PC-9 (cell line): ENCODE measurements around the gene ABCA1. TPM values are rescaled to one million over a fixed set of nuclear protein-coding genes. Genes with fewer than 3 reads are reported as not detected.

ENCODE experiments used
- BruUV-seq: library from RNA; stranded (reverse); fragments of 400-500 nt; replicated peaks from 2 replicates; lab custom pipeline; 2021; lab: Mats Ljungman, UMichigan
- CTCF ChIA-PET: fragments of 300-600 bp; sonication (Branson Sonifier 250); formaldehyde crosslinking; loops from one replicate; lab custom pipeline; 2022; ENCODE audit warnings: antibody characterized with exemption; lab: Charles Lee
- POLR2A ChIA-PET: fragments of 300-600 bp; sonication (Branson Sonifier 250); formaldehyde crosslinking; loops from one replicate; lab custom pipeline; 2022; ENCODE audit warnings: antibody characterized with exemption; ENCODE audit not compliant: unreplicated experiment; lab: Charles Lee
- DNase-seq, 2 experiments: peaks; one replicate each; pipeline versions ENCODE4 v3.0.0 to v3.0.0-alpha.2; 2015 to 2022; ENCODE audit warnings: mixed read lengths in 1 of 2
- H2AFZ ChIP-seq: fragments of 200-600 bp; sonication (generic); 2 replicates; pipeline ENCODE4 v1.8.1; 2017; ENCODE audit warnings: antibody characterized with exemption
- H3F3A ChIP-seq: fragments of 200-600 bp; sonication (generic); 2 replicates; pipeline ENCODE4 v1.8.1; 2017; ENCODE audit warnings: antibody characterized with exemption, mild to moderate bottlenecking, low read depth; ENCODE audit not compliant: insufficient read depth
- H3K27ac ChIP-seq: fragments of 200-600 bp; sonication (generic); 2 replicates; pipeline ENCODE4 v1.6.1; 2016; ENCODE audit warnings: mixed run types
- H3K27me3 ChIP-seq: fragments of 200-600 bp; sonication (generic); 2 replicates; pipeline ENCODE4 v1.6.1; 2016; ENCODE audit warnings: low read depth, mixed run types; ENCODE audit not compliant: insufficient read depth
- H3K36me3 ChIP-seq: fragments of 200-600 bp; sonication (generic); 2 replicates; pipeline ENCODE4 v1.6.1; 2016; ENCODE audit warnings: low read depth, mixed run types
- H3K4me1 ChIP-seq: fragments of 200-600 bp; sonication (generic); replicated peaks from 2 replicates; pipeline ENCODE4 v1.6.1; 2016; ENCODE audit warnings: mixed run types; ENCODE audit not compliant: insufficient read depth
- H3K4me2 ChIP-seq: fragments of 200-600 bp; sonication (generic); 2 replicates; pipeline ENCODE4 v1.6.1; 2017; ENCODE audit warnings: mixed run types
- H3K4me3 ChIP-seq: fragments of 200-600 bp; sonication (generic); 2 replicates; pipeline ENCODE4 v1.6.1; 2016; ENCODE audit warnings: mixed run types
- H3K79me2 ChIP-seq: fragments of 200-600 bp; sonication (generic); 2 replicates; pipeline ENCODE4 v1.6.1; 2017; ENCODE audit warnings: low read depth, mixed run types
- H3K9me2 ChIP-seq: fragments of 200-600 bp; sonication (generic); 2 replicates; pipeline ENCODE4 v1.8.1; 2017; ENCODE audit warnings: mild to moderate bottlenecking; ENCODE audit not compliant: insufficient read depth
- H3K9me3 ChIP-seq: fragments of 200-600 bp; sonication (generic); 2 replicates; pipeline ENCODE4 v1.8.1; 2016; ENCODE audit warnings: low read depth; ENCODE audit not compliant: insufficient read depth
- H4K20me1 ChIP-seq: fragments of 200-600 bp; sonication (generic); 2 replicates; pipeline ENCODE4 v1.8.1; 2017; ENCODE audit not compliant: insufficient read depth
- EZH2 ChIP-seq: fragments of 200-600 bp; sonication (generic); IDR thresholded peaks from 2 replicates; pipeline ENCODE4 v1.8.0; 2017; ENCODE audit warnings: antibody characterized with exemption, low read depth
- intact Hi-C: fragments of 100-400 bp; cut with micrococcal nuclease; formaldehyde crosslinking; loops from one replicate; pipeline ENCODE4 v1.10.0; 2022; ENCODE audit not compliant: unreplicated experiment
- total RNA-seq: library from RNA; stranded (reverse); gene quantifications from 2 replicates; pipeline ENCODE4 v1.2.3, GENCODE V29; 2021
- TF ChIP-seq, protein P1 (sequence below): fragments of 200-600 bp; sonication (generic); conservative IDR thresholded peaks from 2 replicates; pipeline ENCODE4 v1.6.1; 2017; ENCODE audit warnings: mixed run types, antibody characterized with exemption, mild to moderate bottlenecking, moderate library complexity

Gene ABCA1
- total RNA-seq, 1 experiment from 2014 or later, result 38.3 TPM

DNA sequence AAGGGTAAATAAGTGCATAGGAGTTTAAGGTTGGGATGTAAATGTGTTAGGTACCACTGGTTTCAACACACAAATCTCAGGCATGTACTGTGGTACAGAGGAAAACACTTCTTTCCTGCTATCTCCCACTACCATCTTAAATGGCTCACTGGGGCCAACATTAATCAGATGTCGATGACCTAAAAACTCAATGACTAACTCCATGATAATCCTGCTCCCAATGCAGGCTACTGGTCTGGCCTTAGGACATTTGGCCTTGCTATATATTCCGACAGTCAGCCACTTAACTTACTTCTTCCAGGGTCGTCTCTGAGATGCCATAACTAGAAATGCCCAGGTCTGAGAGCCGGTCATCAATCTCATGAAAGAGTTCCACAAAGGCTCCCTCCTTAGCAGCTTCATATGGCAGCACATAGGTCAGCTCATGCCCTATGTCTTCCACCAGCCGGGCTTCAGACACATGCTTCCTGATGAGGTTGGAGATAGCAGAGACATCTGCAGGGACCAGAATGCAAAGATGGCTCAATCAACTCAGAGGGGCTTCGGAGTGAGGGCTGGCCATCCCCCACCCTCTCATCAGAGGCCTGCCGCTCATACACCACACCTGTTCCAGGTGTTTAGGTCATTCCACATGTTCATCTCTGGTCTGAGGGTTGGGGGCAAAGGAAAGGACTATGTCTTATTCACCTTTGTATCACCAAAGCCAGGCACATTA lies 111.9 kb downstream of the ABCA1 start:
- Histone ChIP-seq H3K4me3 (no peak overlapping the region), H3K36me3 (peaks cover 65% of the 10 kb centered on the region), H3K4me1 (peaks cover 14% of the 10 kb centered on the region), H4K20me1 (no peaks in the 10 kb centered on the region), H3K79me2 (no peaks in the 10 kb centered on the region), H2AFZ (no peak overlapping the region), H3K9me3 (no peaks in the 10 kb centered on the region), H3K27me3 (no peaks in the 10 kb centered on the region), H3F3A (peaks cover 27% of the 10 kb centered on the region; the same call in 1 of the 2 replicates), H3K4me2 (no peak overlapping the region), H3K27ac (no peak overlapping the region), H3K9me2 (no peaks in the 10 kb centered on the region)
- TF ChIP-seq EZH2, result no peak
- TF ChIP-seq, protein P1, sequence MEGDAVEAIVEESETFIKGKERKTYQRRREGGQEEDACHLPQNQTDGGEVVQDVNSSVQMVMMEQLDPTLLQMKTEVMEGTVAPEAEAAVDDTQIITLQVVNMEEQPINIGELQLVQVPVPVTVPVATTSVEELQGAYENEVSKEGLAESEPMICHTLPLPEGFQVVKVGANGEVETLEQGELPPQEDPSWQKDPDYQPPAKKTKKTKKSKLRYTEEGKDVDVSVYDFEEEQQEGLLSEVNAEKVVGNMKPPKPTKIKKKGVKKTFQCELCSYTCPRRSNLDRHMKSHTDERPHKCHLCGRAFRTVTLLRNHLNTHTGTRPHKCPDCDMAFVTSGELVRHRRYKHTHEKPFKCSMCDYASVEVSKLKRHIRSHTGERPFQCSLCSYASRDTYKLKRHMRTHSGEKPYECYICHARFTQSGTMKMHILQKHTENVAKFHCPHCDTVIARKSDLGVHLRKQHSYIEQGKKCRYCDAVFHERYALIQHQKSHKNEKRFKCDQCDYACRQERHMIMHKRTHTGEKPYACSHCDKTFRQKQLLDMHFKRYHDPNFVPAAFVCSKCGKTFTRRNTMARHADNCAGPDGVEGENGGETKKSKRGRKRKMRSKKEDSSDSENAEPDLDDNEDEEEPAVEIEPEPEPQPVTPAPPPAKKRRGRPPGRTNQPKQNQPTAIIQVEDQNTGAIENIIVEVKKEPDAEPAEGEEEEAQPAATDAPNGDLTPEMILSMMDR, result no peak
- ChIA-PET CTCF (no interaction called here), POLR2A (no interaction called here)
- intact Hi-C loops, result no loop called here
- DNase-seq, result no peak
- BruUV-seq, result no TSS peak

DNA sequence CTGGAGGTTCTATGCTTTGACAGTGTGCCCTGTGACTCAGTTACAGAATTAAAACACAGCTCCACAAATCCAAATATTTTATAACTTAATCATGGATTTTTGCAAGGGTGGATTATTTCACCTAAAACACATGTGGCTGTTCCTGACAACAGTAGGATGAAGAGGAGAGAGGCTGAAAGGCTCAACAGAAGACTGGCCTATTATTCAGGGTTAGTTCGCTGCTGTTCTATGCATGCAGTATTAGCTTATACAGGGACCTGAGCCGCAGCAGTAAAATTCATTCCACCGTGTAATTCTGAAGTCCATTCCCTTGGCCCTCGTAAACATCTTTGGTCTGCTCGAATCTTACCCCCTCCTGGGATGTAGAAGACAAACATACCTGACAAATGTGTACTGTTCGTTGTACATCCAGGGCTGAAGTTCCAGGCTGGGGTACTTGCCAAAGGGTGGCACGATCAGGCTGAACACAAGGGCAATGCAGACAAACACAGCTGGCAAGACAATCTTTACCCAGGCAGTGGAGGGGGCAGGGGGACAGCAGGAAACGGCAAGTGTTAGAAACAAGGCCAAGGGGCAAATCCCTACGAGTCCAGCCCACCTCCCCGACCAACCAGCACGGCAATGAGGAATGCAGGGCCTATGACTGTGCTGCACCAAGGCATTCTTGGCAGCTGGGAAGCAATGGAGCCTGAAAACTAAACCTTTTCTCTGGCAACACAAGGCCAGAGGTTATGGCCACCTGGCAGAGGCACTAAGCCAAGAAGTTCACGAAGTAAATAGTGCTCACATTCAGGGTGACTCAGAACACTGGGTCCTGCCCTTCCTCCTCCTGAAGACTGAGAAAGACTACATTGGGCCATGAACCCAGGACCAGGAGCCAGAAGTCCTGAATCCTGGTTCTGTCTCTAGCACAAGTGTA lies 117.3 kb downstream of the ABCA1 start:
- Histone ChIP-seq H3K27me3 (no peaks in the 10 kb centered on the region), H2AFZ (no peak overlapping the region), H3K79me2 (no peaks in the 10 kb centered on the region), H3K27ac (peak overlapping the region; percentile 72), H3K36me3 (peaks cover 60% of the 10 kb centered on the region), H3K4me3 (no peak overlapping the region), H3K9me3 (no peaks in the 10 kb centered on the region), H3K4me2 (peak overlapping the region; percentile 59), H3K9me2 (no peaks in the 10 kb centered on the region), H4K20me1 (no peaks in the 10 kb centered on the region), H3F3A (peaks cover 35% of the 10 kb centered on the region; the same call in 1 of the 2 replicates), H3K4me1 (peaks cover 24% of the 10 kb centered on the region)
- CTCF ChIA-PET, result interaction anchor here (0.6 to 1.4 kb wide), 3 partner anchors 116 to 434 kb away, joined by 3 to 4 read pairs (median 4); partner anchors contain the start of gene SLC44A1
- intact Hi-C loops, result loop anchor here (1.0 to 5.0 kb wide), 3 partner anchors 20 to 347 kb away; no protein-coding TSS in a partner anchor
- DNase-seq, result peak; percentile 89 to 96
- POLR2A ChIA-PET, result interaction anchor here (0.5 to 0.6 kb wide), 2 partner anchors 19 to 116 kb away, joined by 3 to 4 read pairs; no protein-coding TSS in a partner anchor
- BruUV-seq, result no TSS peak
- TF ChIP-seq, protein P1, result no peak
- TF ChIP-seq EZH2, result no peak

DNA sequence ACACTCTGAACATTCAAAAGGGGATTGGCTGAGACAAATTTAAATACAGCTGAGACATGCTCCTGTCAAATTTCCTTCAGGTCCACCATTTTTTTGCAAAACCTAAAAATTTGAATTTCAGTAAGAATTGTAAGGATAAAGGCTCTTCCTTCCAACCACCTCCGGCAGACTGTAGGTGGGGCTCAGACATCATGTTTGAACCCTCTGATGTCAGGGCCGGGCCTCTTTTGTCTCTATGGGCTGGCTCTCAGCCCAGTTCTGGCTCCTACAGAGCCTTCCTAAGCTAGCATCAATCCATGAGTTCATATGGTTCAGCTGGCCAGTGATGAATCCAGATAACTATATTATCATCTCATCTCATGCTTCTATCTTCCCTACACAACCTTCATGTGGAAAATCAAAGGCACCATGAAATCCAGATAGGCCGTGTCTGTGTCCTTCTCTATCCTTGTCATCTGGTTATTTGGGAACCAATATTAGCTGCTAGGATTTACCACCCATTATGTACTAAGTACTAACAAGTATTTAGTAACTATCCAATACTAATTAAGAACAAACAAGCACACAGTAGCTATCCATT lies 119.8 kb downstream of the ABCA1 start:
- no peaks in the 10 kb centered on the region for H3K27me3 ChIP-seq
- H3K79me2 ChIP-seq, result no peaks in the 10 kb centered on the region
- no peak overlapping the region for H3K4me3 ChIP-seq
- no peak overlapping the region for H2AFZ ChIP-seq
- no peaks in the 10 kb centered on the region for H4K20me1 ChIP-seq
- peaks cover 24% of the 10 kb centered on the region for H3K4me1 ChIP-seq
- H3K4me2 ChIP-seq, result no peak overlapping the region
- TF ChIP-seq, protein P1, result no peak
- TF ChIP-seq EZH2, result no peak
- ChIA-PET CTCF (no interaction called here), POLR2A (no interaction called here)
- peak in 1 of 2 experiments; percentile 19 for DNase-seq
- no peak overlapping the region for H3K27ac ChIP-seq
- intact Hi-C loops, result no loop called here
- no peaks in the 10 kb centered on the region for H3K9me3 ChIP-seq
- BruUV-seq, result no TSS peak
- no peaks in the 10 kb centered on the region for H3K9me2 ChIP-seq
- peaks cover 27% of the 10 kb centered on the region; the same call in 1 of the 2 replicates for H3F3A ChIP-seq
- peaks cover 54% of the 10 kb centered on the region for H3K36me3 ChIP-seq
